Measurements from ENCODE around the gene PTPRJ.

- TF ChIP-seq REST (IDR thresholded peaks at IDR 0.05) (no peak), GABPA (IDR thresholded peaks at IDR 0.05 in 1 of 2, conservative IDR thresholded peaks at IDR 0.05 in 1 of 2) (no peak), CTCF (IDR thresholded peaks at IDR 0.05; ENCODE audit: low read depth, low read length, missing input control) (no peak), MAX (IDR thresholded peaks at IDR 0.05) (no peak), RAD21 (IDR thresholded peaks at IDR 0.05) (no peak), EGR1 (IDR thresholded peaks at IDR 0.05; ENCODE audit: low read depth in 2 of 2) (no peak), NR2F2 (IDR thresholded peaks at IDR 0.05) (no peak), YY1 (IDR thresholded peaks at IDR 0.05) (no peak), JUND (IDR thresholded peaks at IDR 0.05) (no peak), RXRA (IDR thresholded peaks at IDR 0.05) (no peak), TAF1 (conservative IDR thresholded peaks at IDR 0.05) (no peak), FOXA1 (IDR thresholded peaks at IDR 0.05) (no peak), SP1 (IDR thresholded peaks at IDR 0.05) (no peak), ATF3 (IDR thresholded peaks at IDR 0.05) (no peak)
These were observed 126.9 kb downstream of the PTPRJ start for GRCh38 chr11:48107188-48107704.

All from liver (tissue), 3 donors.